ENCODE results near the gene NOL4.

DNA sequence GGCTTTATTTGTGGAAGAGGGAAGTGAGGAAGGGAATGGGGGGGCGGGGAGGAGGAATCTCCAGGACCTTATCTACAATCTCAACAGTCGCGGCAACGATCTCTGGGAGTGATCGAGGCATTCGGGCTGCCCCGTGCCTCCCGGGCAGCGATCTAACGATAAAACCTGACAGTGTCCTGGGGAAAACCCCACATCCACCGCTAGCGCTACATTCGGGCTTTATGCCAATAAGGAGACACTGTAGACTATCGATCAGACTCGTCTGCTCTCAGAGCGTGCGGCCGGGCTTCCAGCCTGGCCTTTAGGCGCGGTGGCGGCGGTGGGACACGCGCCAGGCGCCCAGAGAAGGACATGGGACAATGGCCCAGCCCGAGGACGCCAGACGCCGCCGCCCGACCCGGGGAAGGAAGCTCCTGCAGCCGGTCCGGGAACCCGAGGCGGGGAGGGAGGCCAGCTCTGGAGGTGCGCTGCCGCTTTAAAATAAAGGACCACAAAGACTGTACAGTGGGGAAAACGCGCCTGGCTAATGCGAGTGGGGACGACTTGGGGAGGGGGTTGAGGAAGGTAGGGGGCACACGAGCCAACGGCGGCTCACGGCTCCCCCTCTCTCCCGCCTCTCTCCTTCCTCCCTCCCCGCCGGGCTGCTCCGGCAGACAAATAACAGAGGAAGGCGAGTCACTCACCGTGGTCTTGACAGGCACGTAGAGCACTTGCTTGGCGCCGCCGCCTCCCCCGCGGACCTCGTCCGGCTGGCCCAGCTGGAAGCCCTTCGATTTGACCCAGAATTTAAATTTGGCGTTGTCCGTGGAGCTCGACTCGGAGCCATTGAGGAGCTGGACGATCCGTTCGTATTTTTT lies 2.2 kb downstream of the NOL4 start:
- TF ChIP-seq POLR2A (IDR thresholded peaks at IDR 0.05) = no peak
- TF ChIP-seq, protein P1, sequence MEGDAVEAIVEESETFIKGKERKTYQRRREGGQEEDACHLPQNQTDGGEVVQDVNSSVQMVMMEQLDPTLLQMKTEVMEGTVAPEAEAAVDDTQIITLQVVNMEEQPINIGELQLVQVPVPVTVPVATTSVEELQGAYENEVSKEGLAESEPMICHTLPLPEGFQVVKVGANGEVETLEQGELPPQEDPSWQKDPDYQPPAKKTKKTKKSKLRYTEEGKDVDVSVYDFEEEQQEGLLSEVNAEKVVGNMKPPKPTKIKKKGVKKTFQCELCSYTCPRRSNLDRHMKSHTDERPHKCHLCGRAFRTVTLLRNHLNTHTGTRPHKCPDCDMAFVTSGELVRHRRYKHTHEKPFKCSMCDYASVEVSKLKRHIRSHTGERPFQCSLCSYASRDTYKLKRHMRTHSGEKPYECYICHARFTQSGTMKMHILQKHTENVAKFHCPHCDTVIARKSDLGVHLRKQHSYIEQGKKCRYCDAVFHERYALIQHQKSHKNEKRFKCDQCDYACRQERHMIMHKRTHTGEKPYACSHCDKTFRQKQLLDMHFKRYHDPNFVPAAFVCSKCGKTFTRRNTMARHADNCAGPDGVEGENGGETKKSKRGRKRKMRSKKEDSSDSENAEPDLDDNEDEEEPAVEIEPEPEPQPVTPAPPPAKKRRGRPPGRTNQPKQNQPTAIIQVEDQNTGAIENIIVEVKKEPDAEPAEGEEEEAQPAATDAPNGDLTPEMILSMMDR (IDR thresholded peaks at IDR 0.05) = no peak

Measured in upper lobe of left lung (tissue), 4 donors.